OCI-LY1 (cell line): Measurements from ENCODE around the gene KBTBD7.

Experiments used
- CTCF ChIP-seq: fragments of 200-600 bp; sonication (generic), shearing (Covaris generic); IDR thresholded peaks from 2 replicates; pipeline ENCODE4 v1.5.1; 2017; ENCODE audit warnings: mild to moderate bottlenecking, antibody characterized with exemption, low read length, moderate library complexity, mixed read lengths
- EZH2 ChIP-seq: fragments of 200-600 bp; sonication (generic), shearing (Covaris generic); IDR thresholded peaks from 2 replicates; pipeline ENCODE4 v1.8.0; 2017; ENCODE audit warnings: borderline replicate concordance, mixed run types, mild to moderate bottlenecking, antibody characterized with exemption, low read length, moderate library complexity, mixed read lengths

GRCh38 chr13:41236369-41236768, 42.0 kb upstream of the KBTBD7 start:
- TF ChIP-seq CTCF (no peak), EZH2 (no peak)
